HuH-7 (cell line): ENCODE data around the gene RNU6-1.

Experiments
- DNase-seq: peaks from one replicate; pipeline ENCODE4 v3.0.0; 2011; ENCODE audit warnings: low spot score

The RNU6-1 gene

DNA sequence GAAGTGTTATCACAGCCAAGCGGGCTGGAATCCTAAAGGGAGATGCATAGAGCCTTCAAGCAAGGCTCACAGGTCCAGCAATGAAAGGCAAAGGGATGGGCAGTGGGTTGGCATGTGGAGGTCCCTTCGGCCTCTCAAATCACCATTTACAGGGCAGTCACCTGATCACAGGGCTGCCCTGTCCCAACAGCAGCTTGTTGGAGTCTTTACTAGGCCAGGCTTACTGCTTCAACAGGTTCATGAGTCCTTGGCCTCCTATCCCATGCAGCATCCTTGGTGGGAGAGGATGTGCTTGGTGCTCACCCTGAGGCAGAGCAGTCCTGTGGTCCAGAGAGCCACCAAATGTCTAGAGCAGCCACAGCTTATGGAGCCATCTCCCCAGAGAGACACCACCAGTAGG is 38.7 kb downstream of the RNU6-1 start:
- DNase-seq, result no peak

DNA sequence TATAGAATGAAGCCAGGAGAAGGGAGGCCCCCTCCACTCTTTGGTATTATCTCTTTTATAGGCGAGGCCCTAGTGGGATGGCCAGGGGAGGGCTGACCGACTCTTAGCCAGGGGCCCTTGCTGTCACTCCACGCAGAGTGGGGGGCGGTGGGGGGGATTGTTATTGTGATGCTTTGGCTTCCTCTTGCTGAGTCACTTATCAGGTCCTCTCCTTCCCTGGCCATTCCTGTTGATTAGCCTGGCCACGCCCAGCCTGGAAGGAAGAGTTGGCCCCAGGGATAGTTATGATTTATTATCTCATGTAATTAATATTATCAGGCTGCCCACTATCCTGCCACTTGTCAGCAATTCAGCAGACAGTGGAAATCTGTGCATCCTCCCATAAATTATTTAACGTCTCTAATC is 40.0 kb downstream of the RNU6-1 start:
- DNase-seq, result no peak

GRCh38 chr15:67796196-67797127 is 43.4 kb downstream of the RNU6-1 start:
- no peak for DNase-seq

DNA sequence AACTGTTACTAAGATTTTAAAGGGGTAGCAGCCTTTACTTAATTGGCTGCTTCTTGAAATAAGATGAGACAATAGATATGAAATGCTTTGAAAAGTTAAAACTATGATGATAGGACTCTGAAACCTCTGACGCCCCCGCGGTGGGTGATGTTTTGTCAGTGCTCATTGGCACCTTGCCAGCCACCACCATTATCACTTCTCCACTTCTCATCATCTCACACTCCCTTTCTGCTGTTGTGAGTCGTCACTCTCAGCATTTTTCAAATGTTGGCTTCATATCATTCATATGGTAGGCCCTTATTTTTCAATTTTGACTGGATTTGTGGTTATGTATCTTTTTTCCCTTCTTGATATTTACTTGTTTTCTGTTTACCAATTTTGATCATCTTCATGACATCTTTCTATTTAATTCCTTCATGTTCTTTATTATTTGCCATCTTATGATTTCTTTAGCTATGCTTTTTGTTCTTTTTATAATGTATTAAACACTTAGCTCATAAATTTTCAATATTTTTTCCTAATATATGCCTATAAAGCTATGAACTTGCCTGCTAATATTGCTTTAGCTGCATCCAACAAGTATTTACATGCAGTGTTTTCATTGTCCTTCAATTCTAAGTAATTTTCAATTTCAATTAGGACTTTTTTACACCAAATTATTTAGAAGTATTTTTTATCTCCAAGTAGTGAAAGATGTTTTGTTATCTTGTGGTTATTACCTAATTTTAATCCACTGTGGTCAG is 44.8 kb downstream of the RNU6-1 start:
- no peak for DNase-seq

DNA sequence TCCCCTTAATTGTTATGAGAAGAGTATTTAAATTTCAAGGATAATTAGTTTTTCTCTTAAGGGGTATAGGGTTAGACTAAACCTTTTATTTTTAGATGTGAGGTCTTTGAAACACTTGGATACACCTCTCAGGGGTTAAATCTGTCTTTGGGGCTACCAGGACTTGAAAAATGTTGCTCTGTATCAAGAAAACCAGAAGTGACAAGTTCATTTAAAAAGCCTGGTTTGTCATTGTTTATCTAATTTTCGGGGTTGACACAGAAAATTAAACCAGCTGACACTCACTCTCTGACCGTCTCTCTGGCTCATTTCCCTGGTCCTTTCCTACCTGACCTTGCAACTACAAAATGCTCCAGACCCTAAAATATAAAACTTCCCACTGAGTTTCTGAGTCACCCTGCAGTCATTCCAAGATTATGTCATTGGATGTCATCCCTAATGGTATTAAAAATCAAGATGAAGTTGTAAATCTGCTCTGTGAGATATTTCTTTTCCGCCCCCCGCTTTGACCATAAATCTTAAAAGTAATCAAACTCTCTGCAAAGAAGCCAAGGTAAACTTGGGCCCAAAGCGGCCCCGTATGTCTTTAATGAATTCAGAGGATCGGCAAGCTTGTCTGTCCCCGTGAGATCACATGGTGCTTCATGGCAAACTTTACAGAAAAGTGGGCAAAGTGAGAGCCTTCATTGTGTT is 47.4 kb downstream of the RNU6-1 start:
- DNase-seq, result no peak

DNA sequence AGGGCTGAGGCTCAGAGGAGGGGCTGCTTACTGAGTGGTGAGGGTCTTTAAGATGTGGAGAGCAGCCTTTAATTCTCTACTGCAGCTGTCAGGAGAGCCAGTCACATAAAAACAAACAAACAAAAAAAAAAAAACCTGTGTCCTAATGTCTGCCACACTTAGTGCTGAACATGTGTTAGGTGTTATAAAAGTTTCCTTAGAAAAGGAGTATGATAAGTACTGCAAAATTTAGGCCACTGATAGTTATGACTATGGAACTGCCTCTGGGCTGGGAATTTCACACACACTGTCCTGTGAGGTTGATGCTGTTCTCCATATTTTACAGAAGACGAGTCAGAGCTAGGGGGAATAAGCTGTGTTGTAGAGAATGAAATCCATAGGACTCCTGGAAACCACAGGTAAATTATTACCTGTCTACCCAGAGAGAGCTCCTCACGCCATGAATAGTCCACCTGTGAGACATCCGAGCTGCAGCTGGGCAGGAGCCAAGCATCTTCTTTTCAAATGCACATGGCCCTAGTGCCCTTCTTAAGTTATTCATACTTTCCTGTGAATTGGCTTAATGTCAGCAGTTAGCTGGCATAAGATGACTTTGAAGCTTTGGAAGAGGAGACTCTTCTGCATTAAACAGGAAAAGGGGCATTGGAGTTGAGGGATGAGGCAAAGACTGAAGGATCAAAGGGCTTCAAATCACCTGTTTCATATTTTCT is 49.1 kb downstream of the RNU6-1 start:
- no peak for DNase-seq
